GM03348 (cell line): ENCODE results near the gene COL4A4.
A peak's percentile ranks its signal among the peaks of the same experiment; 100 is the strongest.

ENCODE experiments used
- DNase-seq: peaks from one replicate; pipeline ENCODE4 v3.0.0; 2012; ENCODE audit warnings: low spot score

The COL4A4 gene

GRCh38 chr2:227029426-227030105 lies 134.4 kb downstream of the COL4A4 start:
- DNase-seq = no peak

- no peak for DNase-seq
Observed at GRCh38 chr2:227025510-227025909, 138.5 kb downstream of the COL4A4 start.

GRCh38 chr2:227022608-227023007 lies 141.4 kb downstream of the COL4A4 start:
- no peak for DNase-seq

GRCh38 chr2:227020416-227020815 lies 143.6 kb downstream of the COL4A4 start:
- no peak for DNase-seq

GRCh38 chr2:227016894-227017293 lies 147.1 kb downstream of the COL4A4 start:
- peak; percentile 9 for DNase-seq

- no peak for DNase-seq
Observed at GRCh38 chr2:227013881-227014280, 150.1 kb downstream of the COL4A4 start.

GRCh38 chr2:227013330-227013729 lies 150.7 kb downstream of the COL4A4 start:
- DNase-seq = no peak

- peak; percentile 18 for DNase-seq
Observed at GRCh38 chr2:227010433-227010832, 153.6 kb downstream of the COL4A4 start.

- no peak for DNase-seq
Observed at GRCh38 chr2:227007940-227008339, 156.1 kb downstream of the COL4A4 start.

GRCh38 chr2:227007148-227007547 lies 156.9 kb downstream of the COL4A4 start:
- DNase-seq = no peak

GRCh38 chr2:227006189-227006897 lies 157.7 kb downstream of the COL4A4 start:
- DNase-seq = no peak

- DNase-seq = no peak
Observed at GRCh38 chr2:227004482-227004881, 159.5 kb downstream of the COL4A4 start.

GRCh38 chr2:227000123-227000522 lies 163.9 kb downstream of the COL4A4 start:
- no peak for DNase-seq

- no peak for DNase-seq
Observed at GRCh38 chr2:226999661-227000060, 164.3 kb downstream of the COL4A4 start.

- DNase-seq = peak; percentile 76
Observed at GRCh38 chr2:226995625-226996041, 168.4 kb downstream of the COL4A4 start.

- DNase-seq = no peak
Observed at GRCh38 chr2:226994775-226995174, 169.2 kb downstream of the COL4A4 start.

GRCh38 chr2:226993171-226993570 lies 170.8 kb downstream of the COL4A4 start:
- no peak for DNase-seq

- no peak for DNase-seq
Observed at GRCh38 chr2:226991663-226992062, 172.3 kb downstream of the COL4A4 start.

- no peak for DNase-seq
Observed at GRCh38 chr2:226985583-226985946, 178.4 kb downstream of the COL4A4 start.

GRCh38 chr2:226984750-226985582 lies 179.0 kb downstream of the COL4A4 start:
- peak; percentile 78 for DNase-seq

GRCh38 chr2:226983895-226984749 lies 179.9 kb downstream of the COL4A4 start:
- no peak for DNase-seq

- no peak for DNase-seq
Observed at GRCh38 chr2:226981791-226982326, 182.1 kb downstream of the COL4A4 start.
